GM15510 (cell line): Measurements from ENCODE around the gene ADGRG1.

Experiments
- POLR2A ChIP-seq: IDR thresholded peaks from 3 replicates; pipeline ENCODE4 v1.6.1; 2011; ENCODE audit warnings: borderline replicate concordance; ENCODE audit not compliant: insufficient read length; ENCODE audit errors: extremely low read depth

The ADGRG1 gene

GRCh38 chr16:57704905-57705852 lies 76.7 kb downstream of the ADGRG1 start:
- TF ChIP-seq POLR2A: no peak

- no peak for TF ChIP-seq POLR2A
Observed at GRCh38 chr16:57706717-57707116, 78.3 kb downstream of the ADGRG1 start.

- no peak for TF ChIP-seq POLR2A
Observed at GRCh38 chr16:57707331-57707730, 78.9 kb downstream of the ADGRG1 start.

- no peak for TF ChIP-seq POLR2A
Observed at GRCh38 chr16:57708168-57708567, 79.7 kb downstream of the ADGRG1 start.

GRCh38 chr16:57709663-57710062 lies 81.2 kb downstream of the ADGRG1 start:
- TF ChIP-seq POLR2A: no peak

- TF ChIP-seq POLR2A: no peak
Observed at GRCh38 chr16:57711346-57711745, 82.9 kb downstream of the ADGRG1 start.

GRCh38 chr16:57711993-57712392 lies 83.6 kb downstream of the ADGRG1 start:
- TF ChIP-seq POLR2A: no peak

- no peak for TF ChIP-seq POLR2A
Observed at GRCh38 chr16:57713596-57713995, 85.2 kb downstream of the ADGRG1 start.

- no peak for TF ChIP-seq POLR2A
Observed at GRCh38 chr16:57714047-57714446, 85.6 kb downstream of the ADGRG1 start.
